HG03175 (cell line): ENCODE data around the gene EPB41L1.

ENCODE experiments used
- ATAC-seq: cut with Tn5 transposase; IDR thresholded peaks from one replicate; pipeline ENCODE4 v1.9.1; 2021; ENCODE audit warnings: mild to moderate bottlenecking, moderate library complexity; ENCODE audit not compliant: unreplicated experiment

EPB41L1 gene

GRCh38 chr20:36184816-36185776 lies 30.6 kb downstream of the EPB41L1 start:
- no peak for ATAC-seq

GRCh38 chr20:36193977-36194712 lies 39.6 kb downstream of the EPB41L1 start:
- no peak for ATAC-seq

- no peak for ATAC-seq
Observed at GRCh38 chr20:36196676-36197075, 42.1 kb downstream of the EPB41L1 start.

GRCh38 chr20:36197271-36197670 lies 42.7 kb downstream of the EPB41L1 start:
- no peak for ATAC-seq

GRCh38 chr20:36199345-36200257 lies 45.1 kb downstream of the EPB41L1 start:
- ATAC-seq: no peak

- no peak for ATAC-seq
Observed at GRCh38 chr20:36200451-36200850, 45.9 kb downstream of the EPB41L1 start.

GRCh38 chr20:36201198-36201597 lies 46.7 kb downstream of the EPB41L1 start:
- no peak for ATAC-seq

GRCh38 chr20:36202891-36203338 lies 48.4 kb downstream of the EPB41L1 start:
- ATAC-seq: no peak

- ATAC-seq: no peak
Observed at GRCh38 chr20:36203861-36204260, 49.3 kb downstream of the EPB41L1 start.

- no peak for ATAC-seq
Observed at GRCh38 chr20:36205026-36205425, 50.5 kb downstream of the EPB41L1 start.

- ATAC-seq: no peak
Observed at GRCh38 chr20:36206068-36206467, 51.5 kb downstream of the EPB41L1 start.

GRCh38 chr20:36206641-36207040 lies 52.1 kb downstream of the EPB41L1 start:
- ATAC-seq: no peak

GRCh38 chr20:36207602-36208001 lies 53.1 kb downstream of the EPB41L1 start:
- ATAC-seq: no peak

GRCh38 chr20:36208257-36208656 lies 53.7 kb downstream of the EPB41L1 start:
- no peak for ATAC-seq

GRCh38 chr20:36210436-36211021 lies 56.0 kb downstream of the EPB41L1 start:
- ATAC-seq: no peak

GRCh38 chr20:36213362-36213761 lies 58.8 kb downstream of the EPB41L1 start:
- ATAC-seq: no peak

- ATAC-seq: no peak
Observed at GRCh38 chr20:36214684-36215256, 60.2 kb downstream of the EPB41L1 start.

- no peak for ATAC-seq
Observed at GRCh38 chr20:36215778-36216177, 61.2 kb downstream of the EPB41L1 start.

- ATAC-seq: no peak
Observed at GRCh38 chr20:36216314-36217025, 61.9 kb downstream of the EPB41L1 start.
